Fibroblast of lung (primary cell): ENCODE data around the gene FUCA2. TPM values are rescaled to one million over a fixed set of nuclear protein-coding genes. Genes with fewer than 3 reads are reported as not detected.

Experiments used
- DNase-seq, 2 donors: peaks; one replicate each; pipeline versions ENCODE4 v3.0.0 to v3.0.0-alpha.2; 2010; ENCODE audit warnings: low read depth in 2 of 2
- H2AFZ ChIP-seq: 2 replicates; pipeline ENCODE4 v1.5.1; 2012; ENCODE audit warnings: low read length, control low read depth, inconsistent platforms
- H3K27ac ChIP-seq: 2 replicates; pipeline ENCODE4 v1.5.1; 2011; ENCODE audit warnings: low read length, control low read depth; ENCODE audit not compliant: insufficient read depth
- H3K27me3 ChIP-seq: 2 replicates; pipeline ENCODE4 v1.5.1; 2011; ENCODE audit warnings: mild to moderate bottlenecking, low read length; ENCODE audit not compliant: control insufficient read depth, insufficient read depth
- H3K36me3 ChIP-seq: 2 replicates; pipeline ENCODE4 v1.5.1; 2011; ENCODE audit warnings: low read length; ENCODE audit not compliant: control insufficient read depth, insufficient read depth
- H3K4me1 ChIP-seq: 2 replicates; pipeline ENCODE4 v1.5.1; 2011; ENCODE audit warnings: low read length; ENCODE audit not compliant: control insufficient read depth, insufficient read depth; ENCODE audit errors: extremely low read depth
- H3K4me2 ChIP-seq: 2 replicates; pipeline ENCODE4 v1.5.1; 2011; ENCODE audit warnings: low read length, control low read depth; ENCODE audit not compliant: insufficient read depth; ENCODE audit errors: extremely low read depth
- H3K4me3 ChIP-seq, 4 experiments: fragments of 200-600 bp in 1 of 4; sonication (generic) in 1 of 4; replicated peaks in 1 of 4; 2 replicates each; pipeline ENCODE4 v1.5.1; 2011 to 2016; ENCODE audit warnings: low read length in 4 of 4, low read depth in 3 of 4, mild to moderate bottlenecking in 3 of 4, control low read depth in 2 of 4, inconsistent platforms in 1 of 4, mixed read lengths in 1 of 4; ENCODE audit not compliant: insufficient read depth in 1 of 4; ENCODE audit errors: control extremely low read depth in 1 of 4
- H3K79me2 ChIP-seq: 2 replicates; pipeline ENCODE4 v1.5.1; 2012; ENCODE audit warnings: mild to moderate bottlenecking, low read length, inconsistent platforms; ENCODE audit not compliant: control insufficient read depth, insufficient read depth
- H3K9ac ChIP-seq: 2 replicates; pipeline ENCODE4 v1.5.1; 2011; ENCODE audit warnings: mild to moderate bottlenecking, low read length, control low read depth; ENCODE audit not compliant: insufficient read depth
- H3K9me3 ChIP-seq: 2 replicates; pipeline ENCODE4 v1.5.1; 2012; ENCODE audit warnings: low read depth, low read length; ENCODE audit not compliant: control insufficient read depth, insufficient read depth
- H4K20me1 ChIP-seq: 2 replicates; pipeline ENCODE4 v1.5.1; 2011; ENCODE audit warnings: low read length; ENCODE audit not compliant: control insufficient read depth, insufficient read depth; ENCODE audit errors: extremely low read depth
- CTCF ChIP-seq, 2 donors: IDR thresholded peaks in 1 of 2; conservative IDR thresholded peaks in 1 of 2; 1 replicate in 1 of 2; 2 replicates in 1 of 2; pipeline ENCODE4 v1.5.1; 2011 to 2012; ENCODE audit warnings: low read length in 2 of 2, control low read depth in 1 of 2, inconsistent platforms in 1 of 2, low read depth in 1 of 2, mild to moderate bottlenecking in 1 of 2
- EZH2 ChIP-seq: IDR thresholded peaks from 2 replicates; pipeline ENCODE4 v1.5.1; 2012; ENCODE audit warnings: low read length, control low read depth, mild to moderate bottlenecking; ENCODE audit errors: missing control alignments
- polyA plus RNA-seq, 2 donors: library from polyadenylated mRNA; depleted of rRNA in 1 of 2; stranded (reverse) in 1 of 2; unstranded in 1 of 2; fragments of >200 nt; gene quantifications; 2 replicates each; pipeline ENCODE4 v1.2.1, GENCODE V29; 2011 to 2012; ENCODE audit warnings: missing spikeins in 1 of 2
- total RNA-seq: library from RNA; depleted of rRNA; stranded (reverse); fragments of >200 nt; gene quantifications from 2 replicates; pipeline ENCODE4 v1.2.1, GENCODE V29; 2014

The FUCA2 gene
- total and polyA plus RNA-seq, 2 donors (not counting 1 experiment from before 2014, with no cell fraction given): 60.8 to 107 TPM

- H3K9me3 ChIP-seq: no peaks in the 10 kb centered on the region
- H3K27ac ChIP-seq: no peak overlapping the region
- TF ChIP-seq CTCF (conservative IDR thresholded peaks at IDR 0.05 in 1 of 2, IDR thresholded peaks at IDR 0.05 in 1 of 2; ENCODE audit: low read depth in 1 of 2, low read length in 2 of 2) (no peak), EZH2 (no peak)
- no peak overlapping the region for H3K4me2 ChIP-seq
- H3K4me3 ChIP-seq: no peak overlapping the region
- H3K36me3 ChIP-seq: no peaks in the 10 kb centered on the region
- H3K79me2 ChIP-seq: no peaks in the 10 kb centered on the region
- H3K27me3 ChIP-seq: no peaks in the 10 kb centered on the region
- peaks cover 7% of the 10 kb centered on the region for H3K4me1 ChIP-seq
- H3K9ac ChIP-seq: no peak overlapping the region
- no peak for DNase-seq
- no peak overlapping the region for H2AFZ ChIP-seq
- H4K20me1 ChIP-seq: no peaks in the 10 kb centered on the region
Measured at GRCh38 chr6:143559051-143559660, 47.6 kb upstream of the FUCA2 start.

GRCh38 chr6:143556529-143556928 is 45.0 kb upstream of the FUCA2 start:
- Histone ChIP-seq H3K4me2 (peak overlapping the region; percentile 25), H3K9me3 (no peaks in the 10 kb centered on the region), H2AFZ (no peak overlapping the region), H3K27ac (peak overlapping the region; percentile 54), H3K9ac (no peak overlapping the region), H3K4me3 (no peak overlapping the region), H3K4me1 (peaks cover 7% of the 10 kb centered on the region), H3K36me3 (no peaks in the 10 kb centered on the region), H3K27me3 (no peaks in the 10 kb centered on the region), H4K20me1 (no peaks in the 10 kb centered on the region), H3K79me2 (no peaks in the 10 kb centered on the region)
- TF ChIP-seq CTCF (conservative IDR thresholded peaks at IDR 0.05 in 1 of 2, IDR thresholded peaks at IDR 0.05 in 1 of 2; ENCODE audit: low read depth in 1 of 2, low read length in 2 of 2) (no peak), EZH2 (no peak)
- peak; percentile 59 to 93 for DNase-seq

GRCh38 chr6:143555582-143555981 is 44.1 kb upstream of the FUCA2 start:
- no peak overlapping the region for H3K9ac ChIP-seq
- no peaks in the 10 kb centered on the region for H3K79me2 ChIP-seq
- H2AFZ ChIP-seq: no peak overlapping the region
- H3K4me2 ChIP-seq: no peak overlapping the region
- H4K20me1 ChIP-seq: no peaks in the 10 kb centered on the region
- H3K36me3 ChIP-seq: no peaks in the 10 kb centered on the region
- no peak overlapping the region for H3K27ac ChIP-seq
- H3K9me3 ChIP-seq: no peaks in the 10 kb centered on the region
- no peak overlapping the region for H3K4me3 ChIP-seq
- peaks cover 7% of the 10 kb centered on the region for H3K4me1 ChIP-seq
- TF ChIP-seq CTCF (conservative IDR thresholded peaks at IDR 0.05 in 1 of 2, IDR thresholded peaks at IDR 0.05 in 1 of 2; ENCODE audit: low read depth in 1 of 2, low read length in 2 of 2) (no peak), EZH2 (no peak)
- H3K27me3 ChIP-seq: no peaks in the 10 kb centered on the region
- DNase-seq: no peak
